IPS-15b (cell line): Measurements from ENCODE around the gene TTC9C.
"Not testable (repeated sequence)": the region's sequence is repeated elsewhere in the genome, so short reads cannot be mapped to it uniquely, and the experiment has no call there.

Experiments
- H3K27me3 ChIP-seq: one replicate; pipeline ENCODE4 v1.6.1; 2013; ENCODE audit warnings: low read length; ENCODE audit not compliant: control insufficient read depth, insufficient read depth
- H3K36me3 ChIP-seq: one replicate; pipeline ENCODE4 v1.6.1; 2013; ENCODE audit warnings: low read length; ENCODE audit not compliant: control insufficient read depth, insufficient read depth
- H3K4me1 ChIP-seq: one replicate; pipeline ENCODE4 v1.6.1; 2013; ENCODE audit warnings: mild to moderate bottlenecking, low read length; ENCODE audit not compliant: control insufficient read depth, insufficient read depth
- H3K4me3 ChIP-seq: one replicate; pipeline ENCODE4 v1.5.1; 2013; ENCODE audit warnings: low read depth, low read length
- H3K9ac ChIP-seq: one replicate; pipeline ENCODE4 v1.6.1; 2013; ENCODE audit warnings: low read depth, mild to moderate bottlenecking, low read length
- H3K9me3 ChIP-seq: one replicate; pipeline ENCODE4 v1.6.1; 2013; ENCODE audit warnings: mild to moderate bottlenecking, low read length; ENCODE audit not compliant: control insufficient read depth, insufficient read depth

The TTC9C gene

DNA sequence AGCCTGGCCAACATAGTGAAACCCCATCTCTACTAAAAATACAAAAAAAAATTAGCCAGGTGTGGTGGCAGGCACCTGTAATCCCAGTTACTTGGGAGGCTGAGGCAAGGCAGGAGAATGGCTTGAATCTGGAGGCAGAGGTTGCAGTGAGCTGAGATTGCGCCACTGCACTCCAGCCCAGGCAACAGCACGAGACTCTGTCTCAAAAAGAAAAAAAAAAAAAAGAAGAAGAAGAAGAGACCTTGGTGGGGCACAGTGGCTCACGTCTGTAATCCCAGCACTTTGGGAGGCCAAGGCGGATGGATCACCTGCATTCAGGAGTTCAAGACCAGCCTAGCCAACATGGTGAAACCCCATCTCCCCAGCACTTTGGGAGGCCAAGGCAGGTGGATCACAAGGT, 24.4 kb upstream of the TTC9C start:
- not testable (repeated sequence) for H3K9ac ChIP-seq, H3K4me1 ChIP-seq, H3K4me3 ChIP-seq, H3K9me3 ChIP-seq, H3K36me3 ChIP-seq, H3K27me3 ChIP-seq

DNA sequence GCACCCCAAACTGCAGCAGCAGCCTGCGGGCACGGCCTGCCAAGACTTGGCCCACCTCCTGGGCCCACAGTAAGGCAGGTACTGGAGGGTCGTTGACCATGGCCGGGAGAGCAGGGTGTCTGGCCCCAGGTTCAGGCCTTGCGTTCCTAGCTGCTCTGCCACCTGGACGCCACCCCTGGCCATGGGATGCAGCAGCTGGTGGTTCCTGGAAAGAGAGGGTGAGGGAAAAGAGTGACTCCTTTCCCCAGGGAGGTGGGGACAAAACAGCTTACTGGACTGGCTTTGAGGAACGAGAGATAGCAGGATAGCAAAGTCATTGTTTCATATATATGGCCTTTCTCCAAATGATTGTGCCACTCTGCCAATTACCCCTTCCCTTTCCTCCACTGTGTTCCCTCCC, 22.9 kb upstream of the TTC9C start:
- peaks cover 5% of the 10 kb centered on the region for H3K36me3 ChIP-seq

DNA sequence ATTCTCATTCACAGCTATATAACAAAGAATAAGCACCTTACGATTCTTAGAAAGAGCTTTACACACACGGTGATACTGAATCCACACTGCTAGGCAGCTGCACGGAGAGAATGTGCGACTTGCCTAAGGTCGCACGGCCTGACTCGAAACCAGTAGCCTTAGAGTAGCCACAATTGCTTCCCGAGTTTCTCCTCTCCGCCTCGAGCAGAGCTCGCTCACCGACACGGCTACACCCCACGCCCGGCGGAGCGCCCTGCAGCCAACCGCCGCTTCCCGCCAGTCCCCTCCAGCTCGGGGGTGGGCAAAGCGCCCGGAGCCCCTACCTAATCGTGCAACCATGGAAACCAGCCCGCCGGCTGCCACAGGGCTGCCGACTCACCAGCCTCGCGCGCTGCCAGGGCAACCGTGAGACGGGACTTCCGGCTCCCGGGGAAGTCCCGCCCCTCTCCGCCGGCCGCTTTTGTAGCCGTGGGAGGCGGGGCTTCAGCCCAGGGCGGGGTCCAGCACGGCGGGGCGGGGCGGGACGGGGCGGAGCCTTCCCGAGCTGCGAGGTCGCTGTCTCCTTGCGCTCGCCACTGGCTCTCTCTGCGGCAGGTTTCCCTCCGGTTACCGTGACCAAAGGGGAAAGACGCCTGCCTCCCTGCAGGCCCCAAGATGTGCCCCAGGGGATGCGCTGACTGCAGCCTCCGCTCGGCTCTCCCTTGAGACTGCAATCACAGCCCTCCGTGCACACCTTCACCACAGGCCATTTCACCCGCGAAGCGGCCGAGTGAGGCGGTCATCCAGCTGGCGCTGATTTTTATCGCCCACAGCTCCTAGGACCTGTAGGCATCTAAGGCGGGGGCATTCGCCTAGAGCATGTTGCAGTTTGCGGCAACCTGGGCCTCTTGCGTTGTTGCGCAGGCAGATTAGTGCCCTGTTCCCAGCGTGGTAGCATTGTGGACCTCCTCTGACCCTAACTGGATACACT, 22.1 kb upstream of the TTC9C start:
- Histone ChIP-seq H3K27me3 (no peaks in the 10 kb centered on the region), H3K9ac (peak overlapping the region; percentile 74), H3K9me3 (no peaks in the 10 kb centered on the region), H3K4me1 (peaks cover 8% of the 10 kb centered on the region), H3K36me3 (peaks cover 3% of the 10 kb centered on the region), H3K4me3 (peak overlapping the region; percentile 94)

More for the DNA sequence above, 22.9 kb upstream of the TTC9C start:
- Histone ChIP-seq H3K9me3 (no peaks in the 10 kb centered on the region), H3K4me1 (peaks cover 8% of the 10 kb centered on the region), H3K27me3 (no peaks in the 10 kb centered on the region), H3K4me3 (peak overlapping the region; percentile 77), H3K9ac (no peak overlapping the region)

DNA sequence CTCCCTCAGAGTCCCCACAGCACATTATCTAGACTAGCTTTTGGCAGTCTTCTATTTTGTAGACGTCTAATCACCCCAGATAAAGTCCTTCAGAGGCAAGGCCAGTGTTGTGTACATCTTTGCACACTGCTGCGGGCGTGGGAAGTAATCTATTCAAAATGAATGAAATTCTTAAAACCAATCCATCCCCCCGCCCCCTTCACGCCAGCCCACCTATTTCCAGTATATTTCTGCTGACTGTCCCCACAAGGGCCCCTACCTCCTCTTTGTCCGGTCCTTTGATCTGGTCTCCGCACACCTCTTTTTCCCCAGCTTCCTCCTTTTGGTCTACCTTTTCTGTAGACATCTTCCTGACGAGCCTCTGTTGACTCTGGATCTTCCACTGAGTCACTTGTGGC, 21.4 kb upstream of the TTC9C start:
- Histone ChIP-seq H3K9me3 (no peaks in the 10 kb centered on the region), H3K36me3 (peaks cover 5% of the 10 kb centered on the region), H3K4me1 (peaks cover 8% of the 10 kb centered on the region), H3K27me3 (no peaks in the 10 kb centered on the region), H3K9ac (peak overlapping the region; percentile 74), H3K4me3 (peak overlapping the region; percentile 94)

DNA sequence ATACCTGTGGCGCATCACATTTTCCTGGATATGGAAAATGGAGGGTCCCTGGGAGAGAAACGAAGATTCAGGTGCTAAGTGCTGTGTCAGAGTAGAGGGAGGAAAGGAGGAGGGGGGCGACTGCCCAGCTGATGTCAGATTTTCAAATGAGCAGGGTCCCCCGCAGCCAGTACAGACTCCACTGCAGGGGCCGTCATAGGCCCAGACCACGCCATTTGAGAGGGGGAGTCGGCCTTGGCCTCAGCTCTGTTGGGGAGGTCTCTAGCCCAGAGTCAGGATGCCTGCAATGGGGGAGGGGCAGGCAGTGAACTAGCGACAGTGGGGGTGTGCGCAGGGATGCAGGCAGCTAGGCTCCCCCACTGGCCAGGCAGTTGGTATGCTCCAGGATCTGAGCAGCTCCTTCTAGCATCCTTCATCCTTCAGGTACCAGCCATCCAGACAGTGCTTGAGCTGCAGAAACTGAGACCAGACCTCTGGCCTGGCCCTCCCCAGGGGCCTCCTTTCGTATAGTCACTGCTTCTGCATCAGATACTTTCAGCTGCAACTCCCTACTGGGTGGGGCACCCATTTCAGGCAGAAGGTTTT, 20.9 kb upstream of the TTC9C start, which contains the start of the genes BSCL2 and GNG3:
Gene BSCL2, minus strand, starts transcription at position 148 of the 585 bp plus-strand sequence. CDS start 229 bp downstream, outside the sequence.
Gene GNG3, plus strand, starts transcription at position 400 of the 585 bp plus-strand sequence. CDS start 620 bp downstream, outside the sequence.
- Histone ChIP-seq H3K36me3 (peaks cover 8% of the 10 kb centered on the region), H3K9ac (peak within 1 kb of the TSS; percentile 74), H3K4me3 (peak within 1 kb of the TSS; percentile 99), H3K27me3 (no peaks in the 10 kb centered on the region), H3K9me3 (no peaks in the 10 kb centered on the region), H3K4me1 (peaks cover 8% of the 10 kb centered on the region)

DNA sequence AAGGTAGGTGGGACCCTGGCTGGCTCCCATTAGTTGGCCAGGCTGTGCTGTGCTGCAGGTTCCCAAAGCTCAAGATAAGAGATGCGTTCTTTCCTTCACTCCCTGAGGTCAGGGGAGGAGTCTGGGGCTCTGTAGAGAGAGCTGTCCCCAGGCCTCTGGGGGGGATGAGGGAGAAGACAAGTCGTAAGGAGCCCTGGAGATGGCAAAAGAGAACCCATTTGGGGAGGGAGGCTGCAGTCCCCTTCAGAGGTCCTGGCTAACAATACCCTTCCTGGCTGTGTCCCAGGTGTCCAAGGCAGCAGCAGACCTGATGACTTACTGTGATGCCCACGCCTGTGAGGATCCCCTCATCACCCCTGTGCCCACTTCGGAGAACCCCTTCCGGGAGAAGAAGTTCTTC, 19.9 kb upstream of the TTC9C start:
- no peaks in the 10 kb centered on the region for H3K27me3 ChIP-seq
- H3K36me3 ChIP-seq = peaks cover 10% of the 10 kb centered on the region
- peaks cover 8% of the 10 kb centered on the region for H3K4me1 ChIP-seq
- peak overlapping the region; percentile 93 for H3K9ac ChIP-seq
- H3K9me3 ChIP-seq = no peaks in the 10 kb centered on the region
- H3K4me3 ChIP-seq = peak overlapping the region; percentile 99

DNA sequence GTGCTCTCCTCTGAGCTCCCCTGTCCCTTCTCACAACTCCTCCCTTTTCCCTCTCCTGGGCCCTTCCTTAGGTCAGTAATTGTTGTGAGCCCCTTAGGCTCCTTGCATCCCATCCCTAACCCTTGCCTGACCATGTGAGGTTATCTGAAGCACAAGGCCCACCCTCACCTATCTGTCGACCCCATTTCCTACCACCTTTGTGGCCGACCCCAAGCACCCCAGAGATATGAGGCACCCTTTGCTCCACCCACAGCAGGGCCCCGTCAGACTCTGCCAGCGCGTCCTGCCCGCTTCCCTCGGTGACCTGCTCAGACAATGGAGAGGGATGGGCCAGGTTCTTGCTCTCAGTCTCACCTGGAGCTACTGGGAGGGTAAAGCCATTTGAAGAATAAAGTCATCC, 19.5 kb upstream of the TTC9C start:
- Histone ChIP-seq H3K9me3 (no peaks in the 10 kb centered on the region), H3K4me1 (peaks cover 8% of the 10 kb centered on the region), H3K4me3 (peak overlapping the region; percentile 99), H3K27me3 (no peaks in the 10 kb centered on the region), H3K36me3 (peaks cover 10% of the 10 kb centered on the region), H3K9ac (peak overlapping the region; percentile 93)

DNA sequence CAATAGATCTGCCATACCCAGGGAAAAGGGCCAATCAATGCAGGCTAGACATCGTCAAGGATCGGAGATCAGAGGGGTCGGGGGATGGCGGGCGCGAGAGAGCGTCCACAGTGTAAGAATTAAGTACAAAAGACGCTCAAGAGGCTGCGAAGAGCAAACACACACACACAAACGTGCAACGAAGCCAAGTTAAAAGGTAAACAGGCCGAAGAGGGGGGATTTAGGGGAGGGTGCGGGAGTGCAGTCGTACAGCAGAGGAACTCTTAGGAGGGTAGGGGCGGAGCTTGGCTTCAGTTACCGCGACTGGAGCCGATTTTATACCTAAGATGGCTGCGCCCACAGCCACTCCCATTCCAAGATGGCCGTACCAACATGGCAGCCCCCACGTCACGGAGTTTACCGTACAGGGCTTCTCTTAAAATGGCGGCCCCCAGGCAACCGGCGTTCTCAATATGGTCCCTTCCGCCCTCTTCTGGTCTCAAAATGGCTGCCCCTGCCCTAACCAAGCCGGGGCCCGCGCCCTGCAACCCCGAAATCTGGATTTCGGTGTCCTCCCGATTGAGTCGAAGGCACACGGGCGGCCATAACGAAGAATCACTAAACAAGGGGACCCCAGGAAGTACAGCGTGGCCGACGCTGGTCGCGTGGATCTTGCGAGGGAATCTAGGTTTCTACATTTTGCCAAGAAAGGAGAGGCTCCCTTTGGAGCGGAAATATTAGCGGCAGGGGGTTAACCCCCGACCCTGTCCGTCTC, 18.9 kb upstream of the TTC9C start:
- Histone ChIP-seq H3K9ac (peak overlapping the region; percentile 93), H3K9me3 (no peaks in the 10 kb centered on the region), H3K4me1 (peaks cover 8% of the 10 kb centered on the region), H3K4me3 (peak overlapping the region; percentile 99), H3K36me3 (peaks cover 13% of the 10 kb centered on the region), H3K27me3 (no peaks in the 10 kb centered on the region)

DNA sequence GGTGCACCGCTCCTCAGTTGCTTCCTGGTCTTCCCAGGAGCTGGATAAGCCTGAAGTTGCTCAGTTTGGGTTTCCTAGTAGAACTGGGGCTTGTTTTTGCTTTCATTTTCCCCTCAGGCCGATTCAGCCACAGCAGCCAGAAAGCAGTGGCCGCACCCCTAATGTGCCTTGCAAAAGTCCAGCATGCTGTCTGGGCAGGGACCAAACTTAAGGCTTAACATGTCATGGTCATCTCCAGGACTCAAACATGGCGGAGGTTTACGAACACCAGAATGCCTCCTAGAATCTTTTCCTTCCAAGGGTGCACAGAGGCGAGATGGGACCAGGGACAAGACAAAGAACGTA, 18.3 kb upstream of the TTC9C start:
- Histone ChIP-seq H3K9me3 (no peaks in the 10 kb centered on the region), H3K4me1 (peaks cover 8% of the 10 kb centered on the region), H3K36me3 (peaks cover 17% of the 10 kb centered on the region), H3K4me3 (peak overlapping the region; percentile 99), H3K9ac (peak overlapping the region; percentile 93), H3K27me3 (no peaks in the 10 kb centered on the region)

DNA sequence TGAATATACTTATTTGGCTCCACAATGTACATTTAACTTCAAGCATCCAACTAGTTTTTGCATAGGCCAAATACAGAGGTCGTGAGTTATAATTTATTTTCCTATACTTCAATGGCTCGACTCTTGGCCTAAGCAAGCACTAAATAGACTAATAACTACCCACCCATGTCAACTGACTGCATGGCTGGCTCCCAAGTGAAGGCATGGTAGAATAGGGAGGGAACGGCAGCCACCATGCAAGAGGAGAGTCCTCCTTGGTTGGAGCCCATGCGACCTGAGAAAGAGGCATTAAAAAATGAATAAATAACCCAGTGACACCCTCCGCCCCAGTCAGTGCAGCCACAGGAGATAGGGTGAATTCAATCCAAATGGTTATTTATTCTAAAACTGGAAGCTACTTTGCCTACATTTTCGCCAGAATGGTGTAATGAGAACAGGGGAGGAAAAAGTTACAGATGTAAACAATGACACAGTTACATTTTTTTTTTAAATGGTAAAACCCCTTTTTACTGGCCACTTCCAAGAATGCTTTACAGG, 15.9 kb upstream of the TTC9C start:
- Histone ChIP-seq H3K36me3 (peaks cover 33% of the 10 kb centered on the region), H3K4me3 (no peak overlapping the region), H3K9me3 (no peaks in the 10 kb centered on the region), H3K27me3 (no peaks in the 10 kb centered on the region), H3K9ac (no peak overlapping the region), H3K4me1 (peaks cover 8% of the 10 kb centered on the region)

DNA sequence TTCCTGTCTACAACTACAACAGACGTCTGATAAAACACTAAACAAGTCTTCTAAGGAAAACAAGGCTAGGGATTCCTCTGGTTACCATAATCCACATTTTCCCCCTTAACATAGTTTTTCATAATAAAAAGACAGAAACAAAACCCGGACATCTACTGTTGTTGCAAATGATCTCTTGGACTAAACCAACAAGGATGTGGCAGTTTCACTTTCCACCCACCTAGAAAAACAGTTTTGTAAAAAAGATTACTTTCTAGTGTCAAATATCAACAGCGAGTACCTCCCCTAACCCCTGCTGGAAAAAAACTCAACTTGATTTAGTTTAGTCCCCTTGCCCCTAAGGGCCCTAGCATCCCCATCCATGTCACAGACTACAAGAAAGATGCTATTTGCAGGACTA, 15.4 kb upstream of the TTC9C start:
- Histone ChIP-seq H3K9me3 (no peaks in the 10 kb centered on the region), H3K9ac (no peak overlapping the region), H3K36me3 (peaks cover 38% of the 10 kb centered on the region), H3K27me3 (no peaks in the 10 kb centered on the region), H3K4me3 (no peak overlapping the region), H3K4me1 (peaks cover 8% of the 10 kb centered on the region)
